ENCODE results near the gene ITGA1.

The ITGA1 gene

DNA sequence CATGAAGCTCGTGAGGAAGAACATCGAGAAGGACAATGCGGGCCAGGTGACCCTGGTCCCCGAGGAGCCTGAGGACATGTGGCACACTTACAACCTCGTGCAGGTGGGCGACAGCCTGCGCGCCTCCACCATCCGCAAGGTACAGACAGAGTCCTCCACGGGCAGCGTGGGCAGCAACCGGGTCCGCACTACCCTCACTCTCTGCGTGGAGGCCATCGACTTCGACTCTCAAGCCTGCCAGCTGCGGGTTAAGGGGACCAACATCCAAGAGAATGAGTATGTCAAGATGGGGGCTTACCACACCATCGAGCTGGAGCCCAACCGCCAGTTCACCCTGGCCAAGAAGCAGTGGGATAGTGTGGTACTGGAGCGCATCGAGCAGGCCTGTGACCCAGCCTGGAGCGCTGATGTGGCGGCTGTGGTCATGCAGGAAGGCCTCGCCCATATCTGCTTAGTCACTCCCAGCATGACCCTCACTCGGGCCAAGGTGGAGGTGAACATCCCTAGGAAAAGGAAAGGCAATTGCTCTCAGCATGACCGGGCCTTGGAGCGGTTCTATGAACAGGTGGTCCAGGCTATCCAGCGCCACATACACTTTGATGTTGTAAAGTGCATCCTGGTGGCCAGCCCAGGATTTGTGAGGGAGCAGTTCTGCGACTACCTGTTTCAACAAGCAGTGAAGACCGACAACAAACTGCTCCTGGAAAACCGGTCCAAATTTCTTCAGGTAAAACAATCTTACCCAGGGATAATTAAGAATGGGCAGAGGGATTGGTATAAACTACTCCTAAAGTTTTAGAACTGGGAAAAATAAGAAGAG lies 12.9 kb downstream of the ITGA1 start (continued):
- no peak for TF ChIP-seq PRDM10 (tag by site-specific recombination; IDR thresholded peaks at IDR 0.05)
- TF ChIP-seq GLI4 (tag by site-specific recombination; IDR thresholded peaks at IDR 0.05) = peak; percentile 48; the same call in 1 of the 2 replicates
- TF ChIP-seq ZBTB8A (tag by site-specific recombination; IDR thresholded peaks at IDR 0.05) = 0 out of 2 replicates have a peak, but pooled peaks have one; percentile 33
- peak; percentile 67; the same call in 1 of the 2 replicates for TF ChIP-seq ZNF335 (tag by site-specific recombination; conservative IDR thresholded peaks at IDR 0.05)
- no peak for TF ChIP-seq OVOL3 (tag by site-specific recombination; IDR thresholded peaks at IDR 0.05)
- no peak for TF ChIP-seq ZNF747 (tag by site-specific recombination; IDR thresholded peaks at IDR 0.05)
- TF ChIP-seq, protein P1, sequence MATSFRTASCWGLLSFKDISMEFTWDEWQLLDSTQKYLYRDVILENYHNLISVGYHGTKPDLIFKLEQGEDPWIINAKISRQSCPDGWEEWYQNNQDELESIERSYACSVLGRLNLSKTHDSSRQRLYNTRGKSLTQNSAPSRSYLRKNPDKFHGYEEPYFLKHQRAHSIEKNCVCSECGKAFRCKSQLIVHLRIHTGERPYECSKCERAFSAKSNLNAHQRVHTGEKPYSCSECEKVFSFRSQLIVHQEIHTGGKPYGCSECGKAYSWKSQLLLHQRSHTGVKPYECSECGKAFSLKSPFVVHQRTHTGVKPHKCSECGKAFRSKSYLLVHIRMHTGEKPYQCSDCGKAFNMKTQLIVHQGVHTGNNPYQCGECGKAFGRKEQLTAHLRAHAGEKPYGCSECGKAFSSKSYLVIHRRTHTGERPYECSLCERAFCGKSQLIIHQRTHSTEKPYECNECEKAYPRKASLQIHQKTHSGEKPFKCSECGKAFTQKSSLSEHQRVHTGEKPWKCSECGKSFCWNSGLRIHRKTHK (tag by site-specific recombination; IDR thresholded peaks at IDR 0.05) = no peak
- 0 out of 2 replicates have a peak, but pooled peaks have one; percentile 9 for TF ChIP-seq ZNF24 (tag by site-specific recombination; IDR thresholded peaks at IDR 0.05)
- no peak for TF ChIP-seq ZNF18 (tag by site-specific recombination; IDR thresholded peaks at IDR 0.05)
- peak; percentile 99 for TF ChIP-seq ZNF449 (tag by site-specific recombination; IDR thresholded peaks at IDR 0.05)
- no peak for TF ChIP-seq ZNF560 (tag by site-specific recombination; IDR thresholded peaks at IDR 0.05; ENCODE audit: borderline replicate concordance)
- TF ChIP-seq ZNF19 (tag by site-specific recombination; IDR thresholded peaks at IDR 0.05; ENCODE audit: low read depth) = no peak
- TF ChIP-seq TRIM28 (IDR thresholded peaks at IDR 0.05; ENCODE audit: borderline replicate concordance, low read length) = peak; percentile 53; the same call in 1 of the 2 replicates
- TF ChIP-seq KLF8 (tag by site-specific recombination; IDR thresholded peaks at IDR 0.05) = peak; percentile 9; the same call in 1 of the 2 replicates
- 0 out of 2 replicates have a peak, but pooled peaks have one; percentile 70 for TF ChIP-seq ZNF501 (tag by site-specific recombination; IDR thresholded peaks at IDR 0.05)
- no peak for TF ChIP-seq ZNF169 (tag by site-specific recombination; IDR thresholded peaks at IDR 0.05)
- TF ChIP-seq, protein P2, sequence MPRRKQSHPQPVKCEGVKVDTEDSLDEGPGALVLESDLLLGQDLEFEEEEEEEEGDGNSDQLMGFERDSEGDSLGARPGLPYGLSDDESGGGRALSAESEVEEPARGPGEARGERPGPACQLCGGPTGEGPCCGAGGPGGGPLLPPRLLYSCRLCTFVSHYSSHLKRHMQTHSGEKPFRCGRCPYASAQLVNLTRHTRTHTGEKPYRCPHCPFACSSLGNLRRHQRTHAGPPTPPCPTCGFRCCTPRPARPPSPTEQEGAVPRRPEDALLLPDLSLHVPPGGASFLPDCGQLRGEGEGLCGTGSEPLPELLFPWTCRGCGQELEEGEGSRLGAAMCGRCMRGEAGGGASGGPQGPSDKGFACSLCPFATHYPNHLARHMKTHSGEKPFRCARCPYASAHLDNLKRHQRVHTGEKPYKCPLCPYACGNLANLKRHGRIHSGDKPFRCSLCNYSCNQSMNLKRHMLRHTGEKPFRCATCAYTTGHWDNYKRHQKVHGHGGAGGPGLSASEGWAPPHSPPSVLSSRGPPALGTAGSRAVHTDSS (tag by site-specific recombination; IDR thresholded peaks at IDR 0.05) = no peak
- TF ChIP-seq ZNF596 (tag by site-specific recombination; IDR thresholded peaks at IDR 0.05) = no peak
- peak; percentile 78 for TF ChIP-seq EGR2 (tag by site-specific recombination; IDR thresholded peaks at IDR 0.05; ENCODE audit: low read depth)
- peak; percentile 92 for TF ChIP-seq SCRT2 (tag by site-specific recombination; IDR thresholded peaks at IDR 0.05)
- TF ChIP-seq INSM2 (tag by site-specific recombination; IDR thresholded peaks at IDR 0.05) = no peak
- peak; percentile 75; the same call in 1 of the 2 replicates for TF ChIP-seq SCRT1 (tag by site-specific recombination; IDR thresholded peaks at IDR 0.05; ENCODE audit: borderline replicate concordance)
- 0 out of 2 replicates have a peak, but pooled peaks have one; percentile 34 for TF ChIP-seq ZNF639 (tag by site-specific recombination; IDR thresholded peaks at IDR 0.05)
- peak; percentile 22; the same call in 1 of the 2 replicates for TF ChIP-seq SP2 (tag by site-specific recombination; IDR thresholded peaks at IDR 0.05)
- no peak for TF ChIP-seq ZNF530 (tag by site-specific recombination; IDR thresholded peaks at IDR 0.05; ENCODE audit: low read depth)
